Trophoblast cell (in vitro differentiated cells and primary cell): ENCODE data around the gene WNT3.

ENCODE experiments used
- DNase-seq, 2 donors: peaks; one replicate each; pipeline ENCODE4 v3.0.0-alpha.2; 2016
- H2AFZ ChIP-seq: 2 replicates; pipeline ENCODE4 v1.6.1; 2013; ENCODE audit warnings: low read length, moderate library complexity, mild to moderate bottlenecking; ENCODE audit not compliant: insufficient read depth, poor library complexity
- H2AK5ac ChIP-seq: 2 replicates; pipeline ENCODE4 v1.6.1; 2013; ENCODE audit warnings: mild to moderate bottlenecking, low read length
- H2BK120ac ChIP-seq: 2 replicates; pipeline ENCODE4 v1.6.1; 2013; ENCODE audit warnings: low read length, mild to moderate bottlenecking, moderate library complexity; ENCODE audit not compliant: insufficient read depth, poor library complexity
- H2BK12ac ChIP-seq: 2 replicates; pipeline ENCODE4 v1.6.1; 2013; ENCODE audit warnings: mild to moderate bottlenecking, low read length, moderate library complexity
- H2BK5ac ChIP-seq: 2 replicates; pipeline ENCODE4 v1.6.1; 2013; ENCODE audit warnings: low read length, low read depth, moderate library complexity, mild to moderate bottlenecking; ENCODE audit not compliant: poor library complexity
- H3K14ac ChIP-seq: 2 replicates; pipeline ENCODE4 v1.6.1; 2013; ENCODE audit warnings: mild to moderate bottlenecking, low read length
- H3K18ac ChIP-seq: 2 replicates; pipeline ENCODE4 v1.6.1; 2013; ENCODE audit warnings: mild to moderate bottlenecking, low read length
- H3K23ac ChIP-seq: 2 replicates; pipeline ENCODE4 v1.6.1; 2013; ENCODE audit warnings: low read length
- H3K27ac ChIP-seq: 2 replicates; pipeline ENCODE4 v1.5.1; 2013; ENCODE audit warnings: low read depth, mild to moderate bottlenecking, inconsistent platforms, low read length, moderate library complexity
- H3K27me3 ChIP-seq: 2 replicates; pipeline ENCODE4 v1.6.1; 2013; ENCODE audit warnings: inconsistent platforms, mild to moderate bottlenecking, low read length, moderate library complexity; ENCODE audit not compliant: insufficient read depth
- H3K36me3 ChIP-seq, 2 experiments: 1 replicate in 1 of 2; 2 replicates in 1 of 2; pipeline ENCODE4 v1.6.1; 2013; ENCODE audit warnings: low read length in 2 of 2, mild to moderate bottlenecking in 2 of 2, moderate library complexity in 1 of 2; ENCODE audit not compliant: insufficient read depth in 2 of 2, control insufficient read depth in 1 of 2
- H3K4ac ChIP-seq: 2 replicates; pipeline ENCODE4 v1.6.1; 2013; ENCODE audit warnings: low read depth, mild to moderate bottlenecking, low read length, moderate library complexity
- H3K4me1 ChIP-seq, 2 experiments: 1 replicate in 1 of 2; 2 replicates in 1 of 2; pipeline ENCODE4 v1.6.1; 2013; ENCODE audit warnings: low read length in 2 of 2, mild to moderate bottlenecking in 2 of 2, moderate library complexity in 1 of 2; ENCODE audit not compliant: insufficient read depth in 2 of 2, control insufficient read depth in 1 of 2
- H3K4me2 ChIP-seq: 2 replicates; pipeline ENCODE4 v1.6.1; 2013; ENCODE audit warnings: inconsistent platforms, mild to moderate bottlenecking, low read length, moderate library complexity
- H3K4me3 ChIP-seq: 2 replicates; pipeline ENCODE4 v1.5.1; 2013; ENCODE audit warnings: mild to moderate bottlenecking, low read depth, low read length, inconsistent platforms
- H3K79me1 ChIP-seq: one replicate; pipeline ENCODE4 v1.6.1; 2013; ENCODE audit warnings: low read length
- H3K79me2 ChIP-seq: 2 replicates; pipeline ENCODE4 v1.6.1; 2013; ENCODE audit warnings: low read length, mild to moderate bottlenecking; ENCODE audit not compliant: control insufficient read depth, insufficient read depth, poor library complexity
- H3K9ac ChIP-seq: 2 replicates; pipeline ENCODE4 v1.6.1; 2013; ENCODE audit warnings: mild to moderate bottlenecking, low read length
- H3K9me3 ChIP-seq: 2 replicates; pipeline ENCODE4 v1.6.1; 2013; ENCODE audit warnings: low read depth, mild to moderate bottlenecking, control low read depth, inconsistent platforms, low read length; ENCODE audit not compliant: insufficient read depth
- H4K12ac ChIP-seq: 2 replicates; pipeline ENCODE4 v1.6.1; 2013; ENCODE audit warnings: low read depth, mild to moderate bottlenecking, low read length, moderate library complexity
- H4K8ac ChIP-seq: 2 replicates; pipeline ENCODE4 v1.6.1; 2013; ENCODE audit warnings: low read depth, mild to moderate bottlenecking, low read length, moderate library complexity
- H4K91ac ChIP-seq: one replicate; pipeline ENCODE4 v1.6.1; 2013; ENCODE audit warnings: low read depth, mild to moderate bottlenecking, low read length, moderate library complexity
- WGBS: extraction: QIAGEN DNeasy Blood & Tissue Kit; methylation state at CpG from one replicate; pipeline ENCODE4 v1.1.7; 2013; ENCODE audit warnings: missing lambda C conversion rate; ENCODE audit not compliant: insufficient read length, insufficient coverage; ENCODE audit errors: extremely low coverage; 5-methylcytosine and 5-hydroxymethylcytosine counted together

The WNT3 gene

GRCh38 chr17:46811978-46812583 is 6.4 kb downstream of the WNT3 start:
- Histone ChIP-seq H3K23ac (no peak overlapping the region), H2BK12ac (no peak overlapping the region), H3K4me2 (no peak overlapping the region), H2AFZ (no peak overlapping the region), H3K18ac (no peak overlapping the region), H3K9ac (no peak overlapping the region), H3K4ac (no peak overlapping the region), H3K27me3 (no peaks in the 10 kb centered on the region), H3K79me1 (peaks cover 7% of the 10 kb centered on the region), H2AK5ac (no peak overlapping the region), H3K79me2 (no peaks in the 10 kb centered on the region), H3K4me1 (peaks cover 40 to 57% of the 10 kb centered on the region in 2 experiments), H3K36me3 (no peaks in the 10 kb centered on the region), H4K8ac (no peak overlapping the region), H3K14ac (no peak overlapping the region), H4K12ac (no peak overlapping the region), H2BK5ac (no peak overlapping the region), H3K27ac (peak overlapping the region; percentile 51), H3K9me3 (no peaks in the 10 kb centered on the region), H2BK120ac (no peak overlapping the region), H3K4me3 (no peak overlapping the region), H4K91ac (no peak overlapping the region)
- DNase-seq, result no peak
- WGBS, result no CpG with 5 or more reads among the region's 11 CpGs

GRCh38 chr17:46810837-46811236 is 7.7 kb downstream of the WNT3 start:
- H3K79me2 ChIP-seq, result no peaks in the 10 kb centered on the region
- H3K4ac ChIP-seq, result no peak overlapping the region
- H4K8ac ChIP-seq, result no peak overlapping the region
- H3K79me1 ChIP-seq, result peaks cover 2% of the 10 kb centered on the region
- no peak overlapping the region for H3K4me2 ChIP-seq
- H3K9ac ChIP-seq, result no peak overlapping the region
- no peak overlapping the region for H3K18ac ChIP-seq
- no peaks in the 10 kb centered on the region for H3K27me3 ChIP-seq
- H3K23ac ChIP-seq, result no peak overlapping the region
- H4K91ac ChIP-seq, result no peak overlapping the region
- H3K4me3 ChIP-seq, result no peak overlapping the region
- H3K36me3 ChIP-seq, result no peaks in the 10 kb centered on the region
- no peak overlapping the region for H4K12ac ChIP-seq
- peak; percentile 15 to 43 for DNase-seq
- no peak overlapping the region for H3K27ac ChIP-seq
- no CpG with 5 or more reads among the region's 10 CpGs for WGBS
- H3K4me1 ChIP-seq, result peaks cover 28 to 49% of the 10 kb centered on the region in 2 experiments
- H3K14ac ChIP-seq, result no peak overlapping the region
- no peaks in the 10 kb centered on the region for H3K9me3 ChIP-seq
- no peak overlapping the region for H2BK12ac ChIP-seq
- no peak overlapping the region for H2BK5ac ChIP-seq
- H2AK5ac ChIP-seq, result no peak overlapping the region
- H2AFZ ChIP-seq, result no peak overlapping the region
- no peak overlapping the region for H2BK120ac ChIP-seq

- no peak overlapping the region for H3K9ac ChIP-seq
- H3K4me2 ChIP-seq, result no peak overlapping the region
- WGBS, result 100% methylated on average over 1 of the region's 8 CpGs
- no peaks in the 10 kb centered on the region for H3K27me3 ChIP-seq
- peak overlapping the region; percentile 58 for H3K18ac ChIP-seq
- DNase-seq, result no peak
- H2BK5ac ChIP-seq, result peak overlapping the region; percentile 9
- no peaks in the 10 kb centered on the region for H3K9me3 ChIP-seq
- H3K4ac ChIP-seq, result no peak overlapping the region
- no peak overlapping the region for H3K4me3 ChIP-seq
- peak overlapping the region; percentile 38 for H4K91ac ChIP-seq
- no peaks in the 10 kb centered on the region for H3K36me3 ChIP-seq
- H3K27ac ChIP-seq, result peak overlapping the region; percentile 8
- peak overlapping the region; percentile 27 for H2BK12ac ChIP-seq
- H4K12ac ChIP-seq, result no peak overlapping the region
- peak overlapping the region; percentile 4 for H3K14ac ChIP-seq
- no peak overlapping the region for H4K8ac ChIP-seq
- peaks cover 17 to 34% of the 10 kb centered on the region in 2 experiments for H3K4me1 ChIP-seq
- H2BK120ac ChIP-seq, result peak overlapping the region; percentile 35
- no peak overlapping the region for H2AFZ ChIP-seq
- H3K79me2 ChIP-seq, result no peaks in the 10 kb centered on the region
- no peak overlapping the region for H3K23ac ChIP-seq
- H3K79me1 ChIP-seq, result peaks cover 2% of the 10 kb centered on the region
- H2AK5ac ChIP-seq, result no peak overlapping the region
These were observed 9.4 kb downstream of the WNT3 start for GRCh38 chr17:46809110-46809571.

- Histone ChIP-seq H3K23ac (no peak overlapping the region), H3K9me3 (no peaks in the 10 kb centered on the region)
- WGBS, result no CpG with 5 or more reads among the region's 6 CpGs
These were observed 12.7 kb downstream of the WNT3 start for GRCh38 chr17:46805771-46806170.

More at GRCh38 chr17:46805771-46806170, 12.7 kb downstream of the WNT3 start:
- H4K8ac ChIP-seq, result no peak overlapping the region
- H4K91ac ChIP-seq, result no peak overlapping the region
- H2BK5ac ChIP-seq, result no peak overlapping the region
- DNase-seq, result no peak
- no peak overlapping the region for H3K27ac ChIP-seq
- no peak overlapping the region for H3K4me3 ChIP-seq
- no peak overlapping the region for H2BK120ac ChIP-seq
- no peak overlapping the region for H3K4ac ChIP-seq
- no peak overlapping the region for H2AFZ ChIP-seq
- peaks cover 5 to 13% of the 10 kb centered on the region in 2 experiments for H3K4me1 ChIP-seq
- H3K4me2 ChIP-seq, result no peak overlapping the region
- H3K9ac ChIP-seq, result no peak overlapping the region
- H3K36me3 ChIP-seq, result no peaks in the 10 kb centered on the region
- no peak overlapping the region for H2AK5ac ChIP-seq
- H3K14ac ChIP-seq, result no peak overlapping the region
- no peaks in the 10 kb centered on the region for H3K79me1 ChIP-seq
- H4K12ac ChIP-seq, result no peak overlapping the region
- no peak overlapping the region for H3K18ac ChIP-seq
- H2BK12ac ChIP-seq, result no peak overlapping the region
- no peaks in the 10 kb centered on the region for H3K27me3 ChIP-seq
- no peaks in the 10 kb centered on the region for H3K79me2 ChIP-seq
